Hematopoietic multipotent progenitor cell (in vitro differentiated cells): ENCODE data around the gene FKBP8. TPM values are rescaled to one million over a fixed set of nuclear protein-coding genes. Genes with fewer than 3 reads are reported as not detected.
A peak's percentile ranks its signal among the peaks of the same experiment; 100 is the strongest.
"Not testable (repeated sequence)": the region's sequence is repeated elsewhere in the genome, so short reads cannot be mapped to it uniquely, and the experiment has no call there.

Experiments
- DNase-seq, 3 donors: peaks; one replicate each; pipeline ENCODE4 v3.0.0-alpha.2; 2011 to 2015; ENCODE audit warnings: low read depth in 2 of 3, low spot score in 2 of 3
- total RNA-seq: library from RNA; depleted of rRNA; stranded (reverse); fragments of >200 nt; gene quantifications from one replicate; pipeline ENCODE4 v1.2.3, GENCODE V29; 2012

Gene FKBP8
- total RNA-seq, 1 donor = 259 TPM

DNA sequence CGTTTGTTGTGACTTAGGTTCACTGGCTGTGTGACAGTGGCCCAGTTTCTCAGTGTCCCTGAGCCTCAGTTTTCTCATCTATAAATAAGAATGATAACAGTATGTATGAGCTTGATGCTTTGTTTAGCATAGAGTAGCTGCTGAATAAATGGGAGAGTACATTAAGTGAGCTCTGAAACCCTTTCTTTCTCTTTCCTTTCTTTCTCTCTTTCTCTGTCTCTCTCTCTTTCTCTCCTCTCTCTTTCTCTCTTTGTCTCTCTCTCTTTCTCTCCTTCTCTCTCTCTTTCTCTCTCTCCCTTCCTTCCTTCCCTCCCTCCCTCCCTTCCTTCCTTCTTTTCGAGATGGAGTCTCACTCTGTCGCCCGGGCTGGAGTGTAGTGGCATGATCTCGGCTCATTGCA, 16.3 kb upstream of the FKBP8 start:
- DNase-seq = no peak

DNA sequence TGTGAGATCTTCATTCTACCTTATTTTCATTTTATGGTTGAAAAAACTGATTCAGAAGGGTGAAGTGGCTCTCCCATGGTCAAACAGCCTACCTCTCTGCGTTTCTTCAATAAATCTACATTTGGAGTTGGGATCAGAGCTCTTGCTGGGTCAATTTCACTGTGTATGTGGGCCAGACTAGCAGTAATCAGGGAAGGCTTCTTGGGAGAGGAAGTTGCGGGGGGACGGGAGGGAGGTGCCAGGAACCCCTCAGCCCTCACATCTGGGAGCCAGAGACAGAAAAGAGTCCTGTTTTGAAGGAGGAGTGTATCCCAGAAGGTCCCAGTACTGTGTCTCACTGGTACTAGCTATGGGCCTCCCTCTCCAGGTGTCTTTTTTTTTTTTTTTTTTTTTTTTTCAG, 15.2 kb upstream of the FKBP8 start:
- no peak for DNase-seq

DNA sequence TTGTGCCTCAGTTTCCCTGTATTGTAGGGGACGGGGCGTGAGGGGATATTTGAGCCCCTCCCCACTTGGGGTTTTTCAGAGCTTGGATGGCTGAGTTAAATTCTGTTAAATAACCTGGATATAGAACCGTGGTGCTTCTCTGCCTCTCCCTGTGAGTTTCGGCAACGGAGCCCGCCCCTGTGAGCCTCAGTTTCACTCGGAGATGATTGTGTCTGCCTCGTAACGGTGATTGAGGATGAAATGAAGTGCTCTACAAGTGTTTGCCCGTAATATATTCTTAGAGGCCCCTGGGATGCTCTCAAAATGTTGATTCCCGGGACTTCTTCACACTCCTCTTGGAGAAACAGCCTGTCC, 14.8 kb upstream of the FKBP8 start:
- DNase-seq = no peak

DNA sequence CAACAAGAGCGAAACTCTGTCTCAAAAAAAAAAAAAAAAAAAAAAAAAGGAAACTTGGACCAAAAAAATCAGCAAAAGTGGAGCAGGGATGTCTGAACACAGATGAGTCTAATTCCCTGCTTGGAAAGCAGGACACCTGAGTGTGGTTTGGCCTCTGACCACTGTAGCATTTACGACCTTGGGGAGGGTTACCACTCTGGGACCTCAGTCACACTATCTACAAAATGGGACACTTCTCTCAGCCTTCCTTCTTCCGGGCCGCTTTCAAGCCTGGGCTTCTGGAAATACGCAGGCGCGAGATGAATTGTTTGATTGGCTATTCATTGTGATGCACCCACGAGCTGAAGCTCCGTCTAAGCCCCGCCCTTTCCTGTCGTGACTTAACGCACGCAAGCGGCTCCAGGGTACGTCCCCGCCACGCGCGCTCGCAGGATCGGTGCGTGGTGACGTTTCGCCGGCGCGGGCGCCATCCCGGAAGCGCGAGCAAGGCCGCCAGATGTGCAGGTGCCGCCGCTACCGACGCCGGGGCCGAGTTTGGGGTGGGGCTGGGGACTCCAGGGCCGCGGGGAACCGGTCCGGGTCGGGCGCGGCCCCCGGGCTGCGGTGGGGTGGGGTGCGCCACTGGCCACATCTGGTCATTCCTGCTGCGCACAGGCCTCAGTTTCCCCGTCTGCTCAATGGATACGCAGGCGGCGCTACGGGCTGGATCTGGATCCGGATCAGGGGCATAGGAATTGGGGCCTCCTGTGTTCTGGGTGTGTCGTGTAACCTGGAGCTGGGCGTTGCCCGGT, 14.2 kb upstream of the FKBP8 start, which contains the start of gene KXD1:
KXD1 (plus strand) TSS at position 460 of the 791 bp plus-strand sequence. CDS start 4,187 bp downstream, outside the sequence.
- DNase-seq = peak; percentile 94 to 99 (median 99)

DNA sequence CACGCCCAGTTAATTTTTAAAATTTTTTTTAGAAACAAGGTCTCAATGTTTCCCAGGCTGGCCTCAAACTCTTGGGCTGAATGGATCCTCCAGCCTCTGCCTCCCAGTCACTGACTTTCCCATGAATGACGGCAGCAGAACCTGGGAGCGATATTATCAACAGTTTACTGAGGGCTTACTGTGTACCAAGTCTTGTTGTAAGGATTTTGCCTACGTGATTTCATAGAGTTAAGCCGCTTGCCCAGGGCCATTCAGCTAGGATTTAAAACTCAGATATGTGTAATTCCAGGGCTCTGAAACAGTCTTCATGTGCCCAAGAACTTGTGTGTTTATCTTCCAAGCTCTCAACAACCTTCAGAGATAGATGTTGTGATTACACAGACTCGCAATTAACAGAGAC, 8.3 kb upstream of the FKBP8 start:
- no peak for DNase-seq

DNA sequence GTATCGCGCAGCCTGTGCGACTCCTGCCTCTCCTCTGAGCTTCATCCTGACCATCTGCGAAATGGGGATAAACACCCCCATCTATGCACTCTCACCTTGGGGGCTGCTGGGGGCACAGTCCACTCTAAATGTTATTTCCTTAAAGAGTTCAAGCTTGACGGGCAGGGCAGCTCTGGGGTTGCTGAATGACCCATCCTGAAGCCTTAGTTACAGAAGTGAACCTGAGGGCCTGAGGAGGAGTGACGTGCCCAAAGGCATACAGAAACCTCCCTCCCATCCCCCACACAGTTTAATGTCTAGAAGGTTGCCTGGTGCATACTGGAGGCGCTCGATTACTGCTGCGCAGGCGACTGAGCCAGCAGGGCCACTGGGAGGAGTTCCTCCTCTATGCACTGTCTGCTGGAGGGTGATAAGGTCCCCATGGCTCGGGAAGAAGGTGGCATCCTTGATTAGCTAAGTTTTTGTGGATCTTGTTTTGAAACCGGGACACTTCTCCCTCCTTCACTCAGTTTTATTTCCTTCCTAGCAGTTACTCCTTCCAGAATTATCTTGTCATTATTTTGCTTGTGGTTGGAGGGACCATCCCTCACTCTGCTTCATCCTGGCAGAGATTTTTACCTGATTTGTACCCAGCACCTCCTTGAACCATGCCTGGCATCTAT, 572 bp upstream of the FKBP8 start:
- peak; percentile 57 to 84 (median 78) for DNase-seq

DNA sequence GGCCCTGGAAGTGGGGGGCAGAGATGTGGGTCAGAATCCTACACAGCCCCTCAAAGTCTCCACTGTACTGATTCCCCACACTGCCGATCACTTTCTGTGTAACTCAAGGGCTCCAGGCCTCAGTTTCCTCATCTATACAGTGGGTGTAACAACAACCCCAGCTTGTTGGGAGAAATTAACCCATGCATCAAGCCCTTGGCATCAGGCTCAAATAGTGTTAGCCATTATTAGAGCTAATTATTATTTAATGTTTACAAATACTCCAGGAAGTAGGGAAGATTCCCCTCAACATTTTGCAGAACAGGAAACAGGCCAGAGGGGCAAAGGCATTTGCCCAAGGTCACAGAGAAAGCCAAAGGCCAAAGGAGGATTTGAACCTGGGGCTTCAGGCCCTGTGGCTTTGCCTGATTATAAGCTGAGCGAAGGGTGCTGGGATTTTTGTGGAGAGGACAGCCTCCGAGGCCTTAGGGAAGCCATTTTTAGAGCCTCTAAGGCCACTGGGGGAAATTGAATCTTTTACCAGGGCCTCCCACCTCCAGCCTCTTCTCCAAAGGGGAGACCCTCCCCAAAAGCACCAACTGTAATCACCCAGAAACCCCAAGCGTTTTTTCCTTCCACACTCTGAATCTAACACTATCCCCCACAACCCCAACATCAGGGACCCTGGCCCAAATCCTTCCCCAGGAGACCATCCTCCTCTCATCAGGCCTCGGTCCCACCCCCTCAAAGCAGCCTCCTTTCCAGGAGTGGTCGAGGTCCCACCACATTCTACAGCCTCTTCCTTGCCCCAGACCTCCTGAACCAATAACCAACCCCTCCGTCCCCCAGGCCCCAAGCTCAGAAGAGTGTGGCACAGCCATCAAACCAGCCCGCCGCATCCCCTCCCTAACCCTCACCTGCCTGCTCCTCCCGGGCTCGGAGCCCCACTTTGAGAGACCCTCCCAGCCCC, 1.1 kb downstream of the FKBP8 start:
- no peak for DNase-seq

DNA sequence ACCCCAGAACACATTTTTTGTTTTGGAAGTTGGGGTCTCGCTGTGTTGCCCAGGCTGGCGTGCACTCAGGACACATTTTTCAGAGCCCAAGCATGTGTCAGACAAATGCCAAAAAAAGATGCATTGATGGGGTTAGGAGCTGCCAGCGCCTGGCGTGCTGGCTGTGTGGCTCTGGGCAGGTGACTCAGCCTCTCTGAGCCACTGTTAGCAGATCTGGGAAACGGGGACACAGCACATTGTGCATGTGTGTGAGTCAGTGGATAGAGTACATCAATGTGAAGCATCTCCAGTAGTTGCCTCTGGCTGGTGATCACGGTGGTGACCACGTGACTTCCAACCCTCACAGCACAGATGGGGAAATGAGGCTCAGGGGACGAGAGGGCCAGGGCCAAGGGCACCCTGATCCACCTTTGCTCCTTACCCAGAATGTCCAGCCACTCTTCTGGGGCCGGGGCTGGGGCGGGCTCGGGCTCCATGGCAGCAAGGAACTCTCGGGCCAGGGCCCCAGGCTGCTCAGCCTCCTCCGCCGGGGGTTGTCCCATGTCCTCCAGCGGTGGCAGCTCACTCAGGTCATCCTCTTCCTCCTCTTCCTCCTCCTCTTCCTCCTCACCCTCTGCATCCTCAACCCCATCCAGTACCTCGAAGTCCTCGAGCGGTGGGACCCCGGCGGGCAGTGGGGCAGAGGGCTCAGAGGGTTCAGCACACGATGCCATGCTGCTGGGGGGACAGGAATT, 1.9 kb downstream of the FKBP8 start:
- no peak for DNase-seq

DNA sequence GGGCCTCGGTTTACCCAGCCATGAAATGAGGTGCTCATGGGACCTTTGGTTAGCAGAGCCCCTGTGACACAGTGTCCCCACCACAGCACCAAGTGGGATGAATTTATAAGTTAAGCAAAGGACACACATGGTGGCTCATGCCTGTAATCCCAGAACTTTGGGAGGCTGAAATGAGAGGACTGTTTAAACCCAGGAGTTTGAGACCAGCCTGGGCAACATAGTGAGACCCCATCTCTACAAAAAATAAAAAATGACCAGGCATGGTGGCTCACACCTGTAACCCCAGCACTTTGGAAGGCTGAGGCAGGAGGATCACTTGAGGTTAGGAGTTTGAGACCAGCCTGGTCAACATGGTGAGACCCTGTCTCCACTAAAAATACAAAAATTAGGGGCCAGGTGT, 3.2 kb downstream of the FKBP8 start:
- not testable (repeated sequence) for DNase-seq

DNA sequence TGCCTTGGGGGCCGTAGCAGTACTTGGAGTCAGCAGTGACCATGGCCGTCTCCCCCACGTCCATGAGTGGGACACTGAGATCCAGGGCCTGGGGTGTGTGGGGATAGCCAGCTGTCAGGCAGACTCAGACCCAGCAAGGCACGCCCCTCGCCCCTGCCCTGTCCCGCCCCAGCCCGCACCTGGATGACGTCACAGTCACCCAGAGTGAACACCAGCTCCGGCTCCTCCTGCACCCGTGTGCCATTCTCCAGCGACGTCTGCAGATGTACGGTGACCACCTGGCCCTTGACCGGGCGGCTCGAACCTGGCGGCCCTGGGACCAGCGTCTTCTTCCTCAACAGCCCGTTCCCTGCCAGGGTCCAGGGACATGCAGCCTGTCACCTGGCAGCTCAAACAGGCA, 4.0 kb downstream of the FKBP8 start:
- no peak for DNase-seq

DNA sequence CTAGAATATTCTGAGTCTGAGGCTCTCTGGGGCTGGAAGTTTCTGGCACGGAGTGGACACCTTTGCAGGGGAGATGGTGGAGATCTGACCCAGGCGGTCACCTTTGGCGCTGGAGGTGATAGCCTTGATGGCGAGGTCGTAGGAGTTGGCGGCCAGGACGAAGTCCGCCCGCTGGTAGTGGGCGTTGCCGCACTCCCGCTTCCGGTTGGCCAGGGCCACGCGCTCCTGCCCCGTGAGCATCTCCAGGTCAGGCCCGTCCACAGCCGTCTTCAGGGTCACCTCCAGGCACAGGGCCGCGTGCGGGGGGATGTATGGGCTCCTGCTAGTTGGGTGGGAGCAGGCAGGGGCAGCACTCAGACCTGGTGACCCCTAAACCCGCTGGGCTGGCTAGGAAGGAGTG, 5.3 kb downstream of the FKBP8 start:
- DNase-seq = no peak

DNA sequence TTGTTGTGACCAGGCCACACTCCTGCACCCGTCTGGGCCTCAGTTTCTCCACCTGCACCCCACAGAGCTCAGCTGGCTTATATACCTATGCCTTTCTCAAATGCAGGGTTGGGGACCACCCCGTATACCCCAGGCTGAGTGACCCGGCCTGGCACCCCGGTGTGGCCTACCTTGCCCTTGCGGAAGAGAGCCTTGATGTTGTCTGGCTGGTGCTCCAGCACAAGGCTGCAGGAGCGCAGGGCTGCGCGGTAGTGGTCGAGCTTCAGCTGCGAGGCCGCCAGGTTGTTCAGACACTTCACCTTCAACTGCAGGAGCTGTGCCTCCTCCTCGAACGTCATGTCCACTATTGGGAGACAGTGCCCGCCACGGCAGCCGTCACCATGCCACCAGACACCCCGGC, 5.9 kb downstream of the FKBP8 start:
- no peak for DNase-seq

DNA sequence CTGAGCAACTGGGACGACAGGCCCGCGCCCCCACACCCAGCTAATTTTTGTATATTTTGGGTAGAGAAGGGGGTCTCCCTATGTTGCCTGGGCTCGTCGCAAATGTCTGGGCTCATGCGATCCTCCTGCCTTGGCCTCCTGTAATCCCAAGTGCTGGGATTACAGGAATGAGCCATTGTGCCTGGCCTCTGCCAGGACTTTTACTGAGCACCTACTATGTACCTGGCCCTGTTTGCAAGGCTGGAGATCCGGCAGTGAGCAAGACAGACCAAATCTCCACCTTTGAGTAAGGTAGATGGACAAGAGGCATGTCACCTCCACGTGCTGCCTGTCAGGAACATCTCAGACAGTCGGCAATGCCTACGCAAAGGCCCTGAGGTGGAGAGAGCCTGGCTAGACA, 6.9 kb downstream of the FKBP8 start:
- no peak for DNase-seq

DNA sequence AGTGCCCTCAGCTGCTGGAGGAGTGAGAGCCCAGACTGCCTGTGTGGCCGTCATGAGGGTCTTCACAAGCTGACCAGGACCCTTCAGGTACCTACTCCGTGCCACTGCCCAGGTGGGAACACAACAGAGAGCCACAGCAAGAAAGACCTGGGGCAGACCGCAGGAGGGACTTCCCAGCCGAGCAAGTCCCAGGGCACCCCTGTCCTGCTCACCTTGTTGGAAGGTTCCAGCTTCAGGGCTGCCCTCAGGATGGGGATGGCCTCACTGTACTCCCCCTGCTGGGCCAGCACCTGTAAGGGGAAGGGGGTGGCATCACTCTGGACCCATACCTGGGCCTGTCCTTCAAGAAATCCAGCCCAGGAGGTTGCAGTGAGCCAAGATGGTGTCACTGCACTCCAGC, 10.3 kb downstream of the FKBP8 start:
- DNase-seq = no peak

DNA sequence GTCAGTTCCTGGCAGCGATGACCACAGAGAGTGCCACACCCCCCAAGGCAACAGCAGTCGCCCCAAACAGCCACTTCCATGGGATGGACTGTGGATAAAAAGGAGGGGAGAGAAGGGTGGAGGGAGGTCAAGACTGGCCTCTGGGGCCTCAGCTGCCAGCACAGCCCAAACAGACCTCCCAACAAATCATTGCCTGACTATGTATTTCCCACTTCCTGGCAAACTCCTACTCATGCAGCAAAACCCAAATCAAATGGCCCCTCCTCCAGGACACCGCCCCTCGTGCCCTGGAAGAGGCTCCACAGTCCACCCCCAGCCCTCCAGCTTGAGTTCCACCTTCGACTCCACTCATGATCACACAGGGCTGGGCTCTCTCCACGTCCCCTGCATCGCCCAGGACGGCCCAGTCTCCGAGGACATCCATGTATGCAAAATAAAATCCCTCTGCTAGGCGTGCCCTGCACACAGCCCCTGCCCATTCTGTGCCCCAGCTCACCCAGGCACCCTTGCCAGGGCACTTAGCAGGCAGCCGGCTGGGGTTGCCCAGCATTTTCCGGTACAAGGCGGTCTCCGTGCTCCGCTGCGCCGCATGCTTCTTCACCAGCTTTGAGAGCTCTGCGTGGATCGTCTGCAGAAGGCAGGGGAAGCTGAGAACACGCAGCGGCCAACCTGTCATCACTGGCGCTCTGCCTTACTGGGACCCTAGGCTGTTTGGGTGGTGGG, 11.0 kb downstream of the FKBP8 start:
- no peak for DNase-seq

DNA sequence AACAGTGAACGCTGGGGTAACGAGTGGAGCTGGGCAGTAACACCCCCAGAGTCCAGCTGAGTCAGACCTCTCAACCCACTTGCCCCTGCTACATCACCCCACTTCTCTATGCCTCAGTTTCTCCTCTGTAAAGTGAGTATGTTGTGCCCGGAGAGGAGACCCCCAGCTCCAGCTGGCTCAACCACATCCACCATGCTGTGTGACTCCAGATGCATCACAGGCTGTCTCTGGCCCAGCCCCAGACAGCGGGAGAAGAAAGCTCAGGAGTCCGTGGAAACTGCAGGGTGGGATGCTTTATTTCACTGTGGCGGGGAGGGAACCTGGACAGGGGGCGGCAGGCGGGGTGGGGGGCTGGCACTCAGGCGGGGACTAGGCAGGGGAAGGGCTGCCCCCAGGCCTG, 11.9 kb downstream of the FKBP8 start:
- no peak for DNase-seq

DNA sequence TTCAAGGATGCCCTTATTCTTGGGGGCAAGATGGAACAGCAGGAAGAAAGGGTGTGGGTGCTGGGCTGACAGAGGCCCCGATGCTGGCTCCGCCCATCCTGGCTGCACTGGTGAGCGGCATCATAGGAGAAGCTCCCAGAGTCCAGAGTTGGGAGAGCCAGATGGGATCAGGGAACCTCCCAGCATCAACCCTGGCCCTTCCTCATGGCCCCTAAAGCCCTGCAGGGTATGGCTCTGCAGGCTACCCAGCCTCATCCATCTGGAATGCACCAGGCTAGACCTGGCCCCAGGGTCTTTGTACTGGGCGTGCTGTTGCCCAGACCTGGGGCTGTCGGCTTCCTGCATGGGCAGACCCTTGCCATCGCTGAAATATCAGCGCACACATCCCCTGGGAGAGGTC, 13.6 kb downstream of the FKBP8 start:
- DNase-seq = no peak

DNA sequence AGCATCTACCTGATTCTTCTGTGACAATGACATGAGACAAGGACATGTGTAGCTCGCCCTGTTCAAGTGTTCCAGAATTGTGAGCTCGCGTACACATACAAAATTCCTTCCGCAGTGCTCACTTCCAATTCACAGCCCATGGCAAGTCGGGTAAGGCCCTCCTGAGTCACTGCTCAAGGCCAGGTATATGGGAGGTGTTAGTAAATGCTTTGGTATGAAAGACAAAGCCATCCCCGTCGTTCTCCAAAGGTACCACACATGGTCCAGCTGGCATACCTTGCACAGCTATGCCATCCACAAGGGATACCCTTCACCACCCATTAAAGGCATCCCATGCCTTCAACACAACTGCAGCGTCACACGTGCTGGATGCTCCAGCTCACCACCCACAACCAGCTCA, 17.1 kb downstream of the FKBP8 start:
- DNase-seq = no peak

DNA sequence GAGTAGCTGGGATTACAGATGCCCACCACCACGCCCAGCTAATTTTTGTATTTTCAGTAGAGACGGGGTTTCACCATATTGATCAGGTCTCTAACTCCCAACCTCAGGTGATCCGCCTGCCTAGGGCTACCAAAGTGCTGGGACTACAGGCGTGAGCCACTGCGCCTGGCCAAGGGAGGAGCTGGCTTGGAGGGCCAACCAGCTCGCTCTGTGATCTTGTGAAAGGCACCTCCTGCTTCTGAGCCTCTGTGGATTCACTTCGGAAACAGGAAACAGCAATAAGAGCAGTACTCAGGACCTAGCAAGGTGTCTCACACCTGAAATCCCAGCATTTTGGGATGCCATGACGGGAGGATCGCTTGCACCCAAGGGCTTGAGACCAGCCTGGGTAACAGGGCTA, 19.5 kb downstream of the FKBP8 start:
- DNase-seq = no peak

DNA sequence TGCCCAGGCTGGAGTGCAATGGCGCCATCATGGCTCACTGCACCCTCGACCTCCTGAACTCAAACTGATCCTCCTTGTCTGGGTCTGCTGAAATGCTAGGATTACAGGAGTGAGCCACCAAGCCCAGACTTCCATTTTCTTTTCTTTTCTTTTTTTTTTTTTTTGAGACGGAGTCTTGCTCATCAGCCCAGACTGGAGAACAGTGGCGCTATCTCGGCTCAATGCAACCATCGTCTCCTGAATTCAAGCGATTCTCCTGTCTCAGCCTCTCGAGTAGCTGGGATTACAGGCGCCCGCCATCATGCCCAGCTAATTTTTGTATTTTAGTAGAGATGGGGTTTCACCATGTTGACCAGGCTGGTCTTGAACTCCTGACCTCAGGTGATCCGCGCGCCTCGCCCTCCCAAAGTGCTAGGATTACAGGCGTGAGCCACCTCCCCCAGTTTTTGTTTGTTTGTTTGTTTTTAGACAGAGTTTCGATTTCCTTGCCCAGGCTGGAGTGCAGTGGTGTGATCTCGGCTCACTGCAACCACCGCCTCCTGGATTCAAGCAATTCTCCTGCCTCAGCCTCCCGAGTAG, 20.4 kb downstream of the FKBP8 start:
- DNase-seq = not testable (repeated sequence)
